IMR-90 (cell line): ENCODE data around the gene DNAH17.

Experiments
- POLR2A ChIP-seq: IDR thresholded peaks from 2 replicates; pipeline ENCODE4 v1.6.1; 2012; ENCODE audit warnings: mild to moderate bottlenecking, low read depth, low read length
- RAD21 ChIP-seq: IDR thresholded peaks from 2 replicates; pipeline ENCODE4 v1.6.1; 2012; ENCODE audit warnings: low read length, improper control_type of control experiment
- SMC3 ChIP-seq: fragments of 150-350 bp; IDR thresholded peaks from 2 replicates; pipeline ENCODE4 v1.6.1; 2016; ENCODE audit warnings: low read depth, mild to moderate bottlenecking, antibody characterized with exemption, low read length, moderate library complexity

GRCh38 chr17:78588258-78589030 is 11.2 kb upstream of the DNAH17 start:
- TF ChIP-seq POLR2A = no peak
- TF ChIP-seq RAD21 = no peak
- TF ChIP-seq SMC3 = no peak
